ENCODE data around the gene WWOX. TPM values are rescaled to one million over a fixed set of nuclear protein-coding genes. Genes with fewer than 3 reads are reported as not detected.

WWOX gene
- total RNA-seq, 1 donor from 2014 or later, result 28.2 TPM

- no peak for TF ChIP-seq CTCF (conservative IDR thresholded peaks at IDR 0.05)
- DNase-seq (ENCODE audit: extremely low spot score, unreplicated experiment), result no peak
- Mint-ChIP-seq H3K27me3 (peaks cover 8% of the 10 kb centered on the region), H3K4me3 (no peak overlapping the region), H3K4me1 (ENCODE audit: unreplicated experiment) (peaks cover 11% of the 10 kb centered on the region), H3K9me3 (peaks cover 5% of the 10 kb centered on the region), H3K27ac (no peak overlapping the region), H3K36me3 (no peaks in the 10 kb centered on the region)
Measured at GRCh38 chr16:78552716-78553115, 453.3 kb downstream of the WWOX start.

- peaks cover 11% of the 10 kb centered on the region for H3K4me1 Mint-ChIP-seq (ENCODE audit: unreplicated experiment)
- no peak for TF ChIP-seq CTCF (conservative IDR thresholded peaks at IDR 0.05)
- H3K4me3 Mint-ChIP-seq, result no peak overlapping the region
- no peak for DNase-seq (ENCODE audit: extremely low spot score, unreplicated experiment)
- peaks cover 8% of the 10 kb centered on the region for H3K27me3 Mint-ChIP-seq
- peaks cover 5% of the 10 kb centered on the region for H3K9me3 Mint-ChIP-seq
- no peaks in the 10 kb centered on the region for H3K36me3 Mint-ChIP-seq
- H3K27ac Mint-ChIP-seq, result no peak overlapping the region
Measured at GRCh38 chr16:78553268-78554039, 454.0 kb downstream of the WWOX start.

GRCh38 chr16:78556421-78556820 lies 457.0 kb downstream of the WWOX start:
- no peak overlapping the region for H3K27ac Mint-ChIP-seq
- no peak overlapping the region for H3K4me3 Mint-ChIP-seq
- peaks cover 7% of the 10 kb centered on the region for H3K27me3 Mint-ChIP-seq
- peaks cover 11% of the 10 kb centered on the region for H3K4me1 Mint-ChIP-seq (ENCODE audit: unreplicated experiment)
- no peaks in the 10 kb centered on the region for H3K36me3 Mint-ChIP-seq
- no peak for TF ChIP-seq CTCF (conservative IDR thresholded peaks at IDR 0.05)
- no peaks in the 10 kb centered on the region for H3K9me3 Mint-ChIP-seq
- DNase-seq (ENCODE audit: extremely low spot score, unreplicated experiment), result no peak

GRCh38 chr16:78560997-78561396 lies 461.5 kb downstream of the WWOX start:
- Mint-ChIP-seq H3K9me3 (peaks cover 9% of the 10 kb centered on the region), H3K4me1 (ENCODE audit: unreplicated experiment) (no peaks in the 10 kb centered on the region), H3K36me3 (peaks cover 3% of the 10 kb centered on the region), H3K4me3 (no peak overlapping the region), H3K27me3 (peaks cover 3% of the 10 kb centered on the region), H3K27ac (no peak overlapping the region)
- DNase-seq (ENCODE audit: extremely low spot score, unreplicated experiment), result no peak
- TF ChIP-seq CTCF (conservative IDR thresholded peaks at IDR 0.05), result no peak

- DNase-seq (ENCODE audit: extremely low spot score, unreplicated experiment), result no peak
- no peak for TF ChIP-seq CTCF (conservative IDR thresholded peaks at IDR 0.05)
- H3K36me3 Mint-ChIP-seq, result peaks cover 3% of the 10 kb centered on the region
- no peak overlapping the region for H3K27ac Mint-ChIP-seq
- H3K4me3 Mint-ChIP-seq, result no peak overlapping the region
- peaks cover 3% of the 10 kb centered on the region for H3K27me3 Mint-ChIP-seq
- H3K4me1 Mint-ChIP-seq (ENCODE audit: unreplicated experiment), result no peaks in the 10 kb centered on the region
- H3K9me3 Mint-ChIP-seq, result peaks cover 9% of the 10 kb centered on the region
Measured at GRCh38 chr16:78562111-78562510, 462.7 kb downstream of the WWOX start.
